Fibroblast of the aortic adventitia (primary cell): ENCODE measurements around the gene PBRM1. TPM values are rescaled to one million over a fixed set of nuclear protein-coding genes. Genes with fewer than 3 reads are reported as not detected.

ENCODE experiments used
- DNase-seq: peaks from one replicate; pipeline ENCODE4 v3.0.0-alpha.2; 2010; ENCODE audit warnings: low read depth
- H3K4me3 ChIP-seq: 2 replicates; pipeline ENCODE4 v1.5.1; 2011; ENCODE audit warnings: low read depth, mild to moderate bottlenecking, control low read depth, low read length, moderate library complexity
- CTCF ChIP-seq: IDR thresholded peaks from 2 replicates; pipeline ENCODE4 v1.5.1; 2011; ENCODE audit warnings: mild to moderate bottlenecking, low read length, control low read depth, inconsistent platforms; ENCODE audit not compliant: insufficient read depth
- total RNA-seq: library from RNA; depleted of rRNA; stranded (reverse); fragments of >200 nt; gene quantifications from 2 replicates; pipeline ENCODE4 v1.2.3, GENCODE V29; 2012; ENCODE audit warnings: low replicate concordance

PBRM1 gene
- total RNA-seq, 1 donor: 115 TPM

GRCh38 chr3:52506266-52506966, 179.3 kb downstream of the PBRM1 start:
- no peak for DNase-seq
- no peak overlapping the region for H3K4me3 ChIP-seq
- no peak for TF ChIP-seq CTCF

- TF ChIP-seq CTCF: no peak
- DNase-seq: no peak
- no peak overlapping the region for H3K4me3 ChIP-seq
Measured at GRCh38 chr3:52504977-52505376, 180.7 kb downstream of the PBRM1 start.

GRCh38 chr3:52503788-52504424, 181.8 kb downstream of the PBRM1 start:
- no peak overlapping the region for H3K4me3 ChIP-seq
- TF ChIP-seq CTCF: no peak
- no peak for DNase-seq

- H3K4me3 ChIP-seq: no peak overlapping the region
- DNase-seq: no peak
- TF ChIP-seq CTCF: no peak
Measured at GRCh38 chr3:52502808-52503350, 182.8 kb downstream of the PBRM1 start.

- DNase-seq: no peak
- TF ChIP-seq CTCF: no peak
- no peak overlapping the region for H3K4me3 ChIP-seq
Measured at GRCh38 chr3:52502001-52502400, 183.7 kb downstream of the PBRM1 start.

GRCh38 chr3:52501046-52501445, 184.7 kb downstream of the PBRM1 start:
- no peak overlapping the region for H3K4me3 ChIP-seq
- DNase-seq: no peak
- TF ChIP-seq CTCF: no peak
